Head of caudate nucleus (tissue), 42 donors: Measurements from ENCODE around the gene C12orf60.
"Not testable (repeated sequence)": the region's sequence is repeated elsewhere in the genome, so short reads cannot be mapped to it uniquely, and the experiment has no call there.

ENCODE experiments used
- DNase-seq, 42 donors: peaks; one replicate each; pipeline versions ENCODE4 v3.0.0 to v3.0.0-alpha.2; 2020 to 2021; ENCODE audit warnings: mixed read lengths in 7 of 42
- intact Hi-C: fragments of 100-400 bp; cut with DNase I; formaldehyde crosslinking; loops from one replicate; pipeline ENCODE4 v1.15.0; 2022

C12orf60 gene, protein sequence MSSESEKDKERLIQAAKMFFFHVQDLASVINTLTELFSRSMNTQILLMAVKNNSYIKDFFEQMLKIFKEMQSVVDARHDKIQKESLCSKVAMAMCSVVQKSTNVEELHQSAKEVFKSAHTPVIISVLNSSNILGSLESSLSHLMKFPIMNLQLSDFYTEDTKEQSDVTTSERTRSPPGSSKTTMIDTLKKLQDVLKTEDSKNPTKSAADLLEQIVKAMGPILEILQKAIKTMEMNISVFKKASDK

DNA sequence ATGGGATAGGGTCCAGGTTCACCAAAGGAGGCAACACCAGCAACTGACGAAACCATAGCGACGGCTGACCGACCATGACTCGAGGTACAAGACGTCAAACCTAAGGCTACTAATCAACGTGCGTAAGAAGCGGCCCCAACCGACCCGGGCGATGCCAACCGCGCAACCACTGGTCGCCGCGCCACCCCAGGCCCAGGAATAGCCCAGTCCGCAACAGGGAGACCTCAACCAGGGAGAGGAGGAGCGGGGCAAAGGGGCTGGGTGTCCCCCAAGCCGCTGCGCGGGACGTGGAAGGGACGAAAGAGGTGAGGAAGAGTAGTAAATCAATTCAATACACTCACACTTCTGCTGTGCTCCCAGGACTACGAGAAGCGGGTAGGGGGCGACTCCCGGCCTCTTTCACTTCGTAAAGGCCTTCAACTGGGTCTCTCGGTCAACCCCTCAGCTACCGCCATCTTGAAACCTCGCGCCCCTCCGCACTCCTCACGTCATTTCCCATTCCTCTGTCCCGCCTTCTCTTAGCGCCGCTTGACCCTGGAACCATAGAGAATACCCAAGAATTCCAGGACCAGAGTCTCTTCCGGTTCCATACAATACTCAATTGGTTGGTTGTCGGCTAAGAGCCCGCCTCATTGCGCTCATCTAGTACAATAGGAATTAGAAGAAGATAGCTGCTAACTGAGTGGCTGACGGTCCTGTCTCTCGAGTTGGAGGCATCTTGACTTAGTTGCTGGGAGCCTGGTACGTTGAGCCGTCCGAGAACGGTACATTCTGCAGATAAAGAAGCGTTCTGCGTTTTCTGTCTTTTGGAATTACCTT lies at the start of gene C12orf60, which contains the start of gene WBP11:
TSS of gene C12orf60 (plus strand) at position 660 of the 819 bp plus-strand sequence. CDS start 19,266 bp downstream, outside the sequence.
TSS of gene WBP11 (minus strand) at position 468 of the 819 bp plus-strand sequence. CDS start 2,095 bp downstream, outside the sequence.
- DNase-seq: peak; percentile 84 to 99 (median 94)
- intact Hi-C loops: no loop called here

DNA sequence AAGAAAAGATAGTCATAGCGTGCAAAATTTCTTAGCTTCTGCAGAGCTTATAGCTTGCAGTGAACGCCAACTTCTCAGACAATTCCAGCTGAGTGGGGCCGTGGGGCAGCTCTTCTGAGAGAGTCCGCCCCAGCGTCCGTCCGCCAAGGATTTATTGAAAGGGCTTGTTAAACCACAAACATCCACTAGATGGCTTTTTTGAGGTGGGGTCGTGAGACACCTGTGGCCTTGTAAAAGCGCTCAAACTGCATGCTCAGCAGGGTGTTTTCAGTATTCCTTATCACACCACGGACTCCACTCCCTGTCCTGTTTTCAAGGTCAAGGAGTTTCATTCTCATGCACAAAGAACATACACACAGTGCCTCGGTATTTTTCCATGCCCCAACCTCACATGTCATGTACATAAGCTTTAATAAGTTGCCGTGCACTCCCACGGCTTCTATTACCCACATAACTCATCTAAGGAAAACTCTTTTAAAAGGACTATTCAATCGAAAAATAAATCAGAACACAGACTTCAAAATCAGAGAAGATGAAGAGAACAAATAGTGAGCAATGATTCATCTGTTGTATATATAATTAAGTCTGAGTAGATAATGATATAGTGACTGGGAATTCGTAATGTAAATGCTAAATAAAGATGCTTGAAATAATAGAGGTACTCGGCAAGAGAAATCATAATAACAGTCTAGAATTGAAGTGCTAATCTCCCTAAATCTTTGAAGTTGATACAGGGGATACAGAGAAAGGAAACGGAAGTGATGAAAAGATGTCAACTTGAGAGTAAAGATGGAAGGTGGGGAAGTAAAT lies 46.9 kb upstream of the C12orf60 start:
- peak in 13 of 42 donors; percentile 6 to 54 (median 22) for DNase-seq
- intact Hi-C loops: no loop called here

DNA sequence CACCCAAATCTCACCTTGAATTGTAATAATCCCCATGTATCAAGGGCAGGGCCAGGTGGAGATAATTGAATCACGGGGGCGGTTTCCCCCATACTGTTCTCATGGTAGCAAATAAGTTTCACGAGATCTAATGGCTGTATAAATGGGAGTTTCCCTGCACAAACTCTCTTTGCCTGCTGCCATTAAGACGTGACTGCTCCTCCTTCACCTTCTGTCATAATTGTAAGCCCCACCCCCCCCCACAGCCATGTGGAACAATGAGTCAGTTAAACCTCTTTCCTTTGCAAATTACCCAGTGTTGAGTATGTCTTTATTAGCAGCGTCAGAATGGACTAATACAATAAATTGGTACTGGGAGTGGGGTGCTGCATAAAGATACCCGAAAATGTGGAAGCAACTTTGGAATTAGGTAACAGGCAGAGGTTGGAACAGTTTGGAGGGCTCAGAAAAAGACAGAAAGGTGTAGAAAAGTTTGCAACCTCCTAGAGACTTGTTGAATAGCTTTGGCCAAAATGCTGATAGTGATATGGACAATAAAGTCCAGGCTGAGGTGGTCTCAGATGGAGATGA lies 43.7 kb upstream of the C12orf60 start:
- intact Hi-C loops, DNase-seq: not testable (repeated sequence)

DNA sequence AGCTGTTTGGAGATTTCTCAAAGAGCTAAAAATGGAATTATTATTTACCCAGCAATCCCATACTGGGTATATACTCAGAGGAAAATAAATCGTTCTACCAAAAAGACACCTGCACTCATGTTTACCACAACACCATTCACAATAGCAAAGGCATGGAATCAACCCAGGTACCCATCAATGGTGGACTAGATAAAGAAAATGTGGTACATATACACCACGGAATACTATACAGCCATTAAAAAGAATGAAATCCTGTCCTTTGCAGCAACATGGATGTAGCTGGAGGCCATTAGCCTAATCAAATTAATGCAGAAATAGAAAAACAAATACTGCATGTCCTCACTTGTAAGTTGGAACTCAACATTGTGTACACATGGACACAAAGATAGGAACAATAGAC lies 38.1 kb upstream of the C12orf60 start:
- intact Hi-C loops: no loop called here
- no peak for DNase-seq

DNA sequence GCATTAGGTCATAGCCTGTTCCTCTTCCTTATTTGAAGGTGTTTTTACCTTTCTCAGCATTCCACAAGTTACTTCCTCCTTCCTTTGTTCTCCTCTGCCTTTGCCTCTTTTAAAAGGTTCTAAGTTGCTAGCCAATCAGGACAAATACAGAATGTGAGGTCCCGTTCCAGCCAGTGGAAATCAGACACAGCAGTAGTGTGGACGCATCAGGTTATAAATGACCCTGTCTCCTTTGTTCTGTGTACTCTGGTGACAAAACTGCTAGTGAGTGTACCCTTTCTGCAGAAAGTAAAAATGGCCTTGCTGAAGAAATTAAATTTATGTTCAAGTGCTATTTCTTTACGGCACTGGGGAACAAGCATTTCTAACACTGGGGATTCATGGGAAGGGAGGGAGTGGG lies 37.5 kb upstream of the C12orf60 start:
- intact Hi-C loops, DNase-seq: not testable (repeated sequence)

DNA sequence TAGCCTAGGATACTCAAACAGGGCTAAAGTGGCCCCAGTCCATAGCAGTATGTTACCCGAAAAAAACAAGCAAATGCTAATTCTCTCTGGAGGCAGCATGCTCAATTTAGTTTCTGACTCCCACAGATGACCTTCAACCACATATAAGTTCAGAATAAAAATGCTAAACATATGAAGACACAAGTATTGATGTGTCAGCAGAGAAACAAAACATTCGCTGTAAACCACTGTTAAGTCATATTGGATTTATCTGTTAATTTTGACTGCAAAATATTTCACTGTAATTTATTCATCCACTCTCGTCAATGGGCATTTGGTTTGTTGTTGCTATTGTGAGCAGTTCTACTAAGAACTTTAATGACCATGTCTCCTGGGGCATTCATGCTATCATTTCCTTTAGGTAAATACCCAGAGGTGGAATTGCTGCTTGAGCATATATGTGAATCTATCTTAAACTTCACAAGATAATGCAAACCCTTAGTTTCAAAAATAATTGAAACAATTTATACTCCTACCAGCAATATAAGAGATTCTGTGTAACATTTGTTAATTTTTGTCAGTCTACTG lies 36.7 kb upstream of the C12orf60 start:
- intact Hi-C loops: no loop called here
- no peak for DNase-seq

DNA sequence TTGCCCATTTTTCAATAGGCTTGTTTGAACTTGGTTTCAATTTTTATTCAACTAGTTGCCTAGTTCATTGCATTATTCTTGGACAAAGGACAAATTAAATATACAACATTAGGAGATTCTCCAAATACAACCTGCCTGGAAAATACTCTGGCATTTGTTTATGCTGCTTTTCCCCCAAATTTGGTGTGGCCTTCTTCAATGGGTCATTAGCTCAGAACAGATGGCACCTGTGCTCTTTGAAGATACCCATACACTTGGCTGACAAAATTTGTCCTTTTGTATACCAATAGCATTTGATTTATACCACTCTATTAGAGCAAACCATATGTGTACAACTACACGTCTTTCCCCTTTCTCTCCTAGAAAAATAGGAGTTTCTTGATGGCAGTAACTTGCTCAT lies 35.9 kb upstream of the C12orf60 start:
- DNase-seq: no peak
- intact Hi-C loops: no loop called here

DNA sequence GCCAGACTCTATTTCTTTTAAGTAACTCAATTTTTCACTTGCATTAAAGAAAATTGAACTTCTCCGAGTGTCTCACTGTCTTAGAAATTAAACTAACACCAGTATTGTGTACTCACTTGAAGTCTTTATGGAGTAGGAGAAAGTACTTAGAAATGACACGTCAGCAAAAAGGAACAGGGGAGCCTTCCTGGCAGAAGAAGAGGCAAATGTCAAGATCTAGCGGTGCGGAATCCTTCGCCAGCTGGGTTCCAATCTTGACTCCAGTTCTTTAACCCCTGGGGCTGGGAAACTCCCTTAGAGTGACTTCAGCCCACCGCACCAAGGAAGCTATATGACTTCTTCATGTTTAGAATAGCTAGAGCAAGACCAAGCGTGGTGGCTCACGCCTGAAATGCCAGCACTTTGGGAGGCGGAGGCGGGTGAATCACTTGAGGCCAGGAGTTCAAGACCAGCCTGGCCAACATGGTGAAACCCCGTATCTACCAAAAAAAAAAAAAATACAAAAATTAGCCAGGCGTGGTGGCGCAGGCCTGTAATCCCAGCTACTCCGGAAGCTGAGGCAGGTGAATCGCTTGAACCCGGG lies 34.6 kb upstream of the C12orf60 start:
- intact Hi-C loops: no loop called here
- DNase-seq: no peak

DNA sequence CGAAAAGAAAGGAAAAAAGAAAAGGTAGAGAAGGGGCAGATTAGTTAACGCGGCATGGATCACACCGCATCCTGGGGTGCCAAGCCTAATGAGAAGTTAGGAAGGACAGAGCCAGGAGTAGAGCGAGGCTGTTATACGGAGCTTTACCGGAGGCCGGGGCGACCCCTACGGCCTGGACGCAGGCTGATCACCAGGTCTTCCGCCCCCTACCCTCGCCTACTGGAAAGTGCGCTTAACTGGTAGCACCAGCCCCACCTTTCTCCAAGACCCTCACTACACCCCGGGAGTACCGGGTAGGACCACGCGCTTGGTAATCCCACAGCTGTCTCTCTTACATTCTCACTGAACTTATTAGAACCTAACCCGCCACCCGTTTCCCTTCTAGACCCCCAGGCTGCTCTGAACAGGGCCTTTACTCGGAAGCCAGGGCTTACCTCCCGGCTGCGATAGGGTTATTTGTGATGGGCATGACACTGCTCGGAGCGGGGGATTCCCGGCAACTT lies 34.0 kb upstream of the C12orf60 start:
- intact Hi-C loops: no loop called here
- DNase-seq: peak in 25 of 42 donors; percentile 19 to 63 (median 34)

DNA sequence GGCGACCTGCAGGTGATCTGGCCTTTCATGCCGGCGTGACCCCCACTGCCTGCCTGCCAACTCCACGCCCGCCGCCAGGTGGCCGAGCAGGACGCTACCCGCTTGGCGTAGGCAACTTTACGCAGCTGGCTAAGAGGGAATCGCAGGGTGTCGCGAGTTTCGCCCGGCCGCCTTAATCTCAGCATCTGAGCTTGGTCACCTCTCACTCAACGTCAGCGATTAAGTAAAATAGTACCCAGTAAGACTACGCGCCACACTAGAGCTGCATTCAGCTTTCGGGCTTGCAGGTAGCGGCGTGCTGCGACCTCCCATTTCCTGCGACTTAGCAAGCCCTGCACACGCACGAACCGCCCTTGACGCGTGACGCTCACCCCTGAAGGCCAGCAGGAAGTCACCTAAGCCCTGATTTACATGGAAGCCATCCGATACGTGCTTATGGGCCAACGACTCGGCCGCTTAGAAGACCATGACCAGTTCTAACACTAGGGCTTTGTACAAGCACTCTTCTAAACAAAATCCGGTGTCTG lies 33.4 kb upstream of the C12orf60 start:
- peak; percentile 51 to 88 (median 75) for DNase-seq
- intact Hi-C loops: loop anchor here (10.0 kb wide), 1 partner anchor 515 kb away; no protein-coding TSS in a partner anchor

DNA sequence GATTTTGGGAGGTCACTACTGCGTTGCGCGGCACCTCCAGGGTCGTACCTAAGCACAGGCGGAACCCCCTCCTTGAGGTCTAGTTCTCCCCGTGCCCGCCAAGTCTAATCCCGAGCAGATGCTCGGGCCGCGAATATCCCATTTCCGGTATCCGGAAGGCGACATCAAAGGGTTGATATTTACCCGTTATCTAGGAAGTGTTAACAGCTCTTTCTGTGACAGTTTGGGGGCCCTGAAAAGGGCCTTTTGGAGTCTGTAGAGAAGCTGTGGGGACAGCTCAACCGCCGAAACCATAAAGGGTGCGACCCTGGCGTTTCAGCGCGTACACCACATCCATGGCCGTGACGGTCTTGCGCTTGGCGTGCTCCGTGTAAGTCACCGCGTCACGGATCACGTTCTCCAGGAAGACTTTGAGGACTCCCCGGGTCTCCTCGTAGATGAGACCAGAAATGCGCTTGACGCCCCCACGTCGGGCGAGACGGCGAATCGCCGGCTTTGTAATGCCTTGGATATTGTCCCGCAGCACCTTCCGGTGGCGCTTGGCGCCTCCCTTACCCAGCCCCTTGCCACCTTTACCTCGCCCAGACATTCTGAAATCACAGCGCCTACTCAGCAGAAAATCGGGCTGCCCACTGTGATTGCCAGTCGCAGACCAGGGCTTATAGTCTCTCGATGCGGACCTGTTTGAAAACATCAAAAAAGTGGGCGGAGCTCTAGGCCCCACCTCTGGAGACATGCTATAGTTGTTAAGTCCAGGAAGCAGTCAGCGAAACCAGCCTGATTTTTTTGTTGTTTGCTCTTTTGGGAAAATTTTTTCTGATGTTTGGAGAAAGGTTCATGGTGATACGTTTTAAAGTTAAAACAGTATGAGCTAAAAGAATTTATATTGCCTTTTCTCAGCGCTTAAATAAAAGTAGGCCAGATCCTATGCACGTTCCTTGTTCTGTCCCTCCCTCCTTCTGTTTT lies 32.7 kb upstream of the C12orf60 start:
- intact Hi-C loops: loop anchor here (10.0 kb wide), 1 partner anchor 516 kb away; no protein-coding TSS in a partner anchor
- peak; percentile 81 to 98 (median 93) for DNase-seq

DNA sequence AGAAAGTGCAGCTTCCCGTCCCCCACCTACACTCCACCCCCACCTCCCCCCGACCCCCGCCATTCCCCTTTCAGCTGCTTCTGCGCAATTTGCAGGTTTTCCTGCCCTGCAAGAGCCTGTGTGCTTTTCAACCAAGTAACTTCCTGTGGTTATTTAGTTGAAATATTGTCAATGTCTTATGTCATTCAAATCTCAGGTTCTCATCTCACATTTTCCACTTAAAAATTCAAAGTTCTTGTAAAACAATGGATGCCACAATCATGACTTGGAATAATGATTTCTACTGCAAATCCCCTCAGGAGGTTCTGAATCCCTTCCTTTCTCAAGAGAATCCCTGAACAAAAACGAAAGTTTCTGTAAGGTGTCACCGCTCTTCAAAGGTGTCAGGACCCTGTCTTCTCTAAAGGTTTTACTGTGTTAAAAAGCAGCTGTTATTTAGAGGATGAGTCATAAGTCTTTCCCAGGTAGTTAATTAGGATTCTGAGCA lies 31.8 kb upstream of the C12orf60 start:
- DNase-seq: no peak
- intact Hi-C loops: loop anchor here (10.0 kb wide), 1 partner anchor 517 kb away; no protein-coding TSS in a partner anchor

DNA sequence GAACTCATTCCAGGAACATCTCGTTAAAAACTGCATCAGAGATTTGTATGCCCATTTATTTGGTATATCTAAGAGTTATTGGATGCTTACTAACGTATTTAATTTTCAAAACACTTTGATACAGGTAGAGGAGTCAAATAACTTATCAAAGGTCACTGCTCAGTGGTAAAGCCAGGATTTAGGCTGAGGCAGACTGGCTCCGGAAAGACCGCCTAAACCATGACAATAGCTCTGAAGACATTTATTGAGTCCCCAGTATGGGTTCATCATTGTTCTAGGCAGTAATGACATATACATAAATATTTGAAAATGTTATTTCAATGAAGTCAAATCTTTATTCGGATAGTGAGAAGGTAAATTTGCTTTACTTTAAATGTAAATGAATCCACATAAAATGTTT lies 30.5 kb upstream of the C12orf60 start:
- no peak for DNase-seq
- intact Hi-C loops: loop anchor here (10.0 kb wide), 1 partner anchor 518 kb away; no protein-coding TSS in a partner anchor

DNA sequence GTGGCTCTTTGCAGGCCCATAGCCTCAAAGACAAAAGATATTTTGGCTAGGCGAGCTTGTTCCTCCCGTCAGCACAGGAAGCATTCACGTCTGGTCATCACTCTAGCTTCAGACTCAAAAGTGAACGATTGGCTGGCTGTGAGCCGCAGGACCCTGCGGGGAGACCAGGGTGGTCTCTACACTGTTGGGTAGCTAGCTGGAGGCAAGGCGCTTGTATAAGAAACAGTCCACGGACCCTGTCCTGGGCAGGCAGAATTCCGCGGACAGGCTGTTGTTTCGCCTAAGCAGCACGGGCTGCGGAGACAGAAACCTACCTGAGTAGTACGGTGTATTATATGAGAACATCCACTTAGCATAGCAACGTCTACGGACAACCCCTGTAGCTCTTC lies 29.8 kb upstream of the C12orf60 start:
- peak in 7 of 42 donors; percentile 14 to 40 (median 20) for DNase-seq
- intact Hi-C loops: loop anchor here (10.0 kb wide), 1 partner anchor 519 kb away; no protein-coding TSS in a partner anchor

DNA sequence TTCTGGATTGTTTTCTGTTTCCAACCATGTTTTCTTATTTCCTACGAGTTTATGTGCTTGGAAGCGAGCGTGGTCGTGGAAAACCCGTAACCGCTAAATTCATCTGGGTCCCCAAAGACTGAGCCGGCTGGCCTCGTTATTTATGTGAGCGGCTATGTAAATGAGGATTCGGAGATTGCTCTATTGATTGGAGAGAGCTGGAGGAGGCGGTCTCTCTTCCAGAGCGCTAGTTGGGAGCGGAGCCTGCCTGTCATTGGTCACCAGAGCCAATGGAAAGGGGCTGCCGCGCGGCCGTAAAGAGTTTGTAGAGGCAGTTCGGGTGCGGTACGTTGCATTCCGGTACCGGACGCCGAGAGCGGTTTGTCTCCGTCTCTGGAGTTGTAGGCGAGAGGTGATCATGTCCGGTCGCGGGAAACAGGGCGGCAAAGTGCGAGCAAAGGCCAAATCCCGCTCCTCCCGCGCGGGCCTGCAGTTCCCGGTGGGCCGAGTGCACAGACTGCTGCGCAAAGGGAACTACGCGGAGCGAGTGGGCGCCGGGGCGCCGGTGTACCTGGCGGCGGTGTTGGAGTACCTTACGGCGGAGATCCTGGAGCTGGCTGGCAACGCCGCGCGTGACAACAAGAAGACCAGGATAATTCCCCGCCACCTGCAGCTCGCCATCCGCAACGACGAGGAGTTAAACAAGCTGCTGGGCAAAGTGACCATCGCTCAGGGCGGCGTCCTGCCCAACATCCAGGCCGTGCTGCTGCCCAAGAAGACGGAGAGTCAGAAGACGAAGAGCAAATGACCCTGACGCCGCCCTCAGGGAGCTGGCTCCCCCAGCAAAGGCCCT lies 29.2 kb upstream of the C12orf60 start:
- intact Hi-C loops: loop anchor here (10.0 kb wide), 1 partner anchor 519 kb away; no protein-coding TSS in a partner anchor
- DNase-seq: peak; percentile 90 to 98 (median 95)
